Measurements from ENCODE around the gene IPO11. TPM values are rescaled to one million over a fixed set of nuclear protein-coding genes. Genes with fewer than 3 reads are reported as not detected.
"Not testable (repeated sequence)": the region's sequence is repeated elsewhere in the genome, so short reads cannot be mapped to it uniquely, and the experiment has no call there.

Gene IPO11
- total RNA-seq, 1 donor from 2014 or later: 39.9 TPM

- ATAC-seq (no peak), DNase-seq (ENCODE audit: low spot score) (no peak)
- intact Hi-C loops (cut with DNase I): no loop called here
These were observed 90.0 kb downstream of the IPO11 start for GRCh38 chr5:62502456-62503101.

- ATAC-seq: no peak
- intact Hi-C loops (cut with DNase I): no loop called here
- no peak for DNase-seq (ENCODE audit: low spot score)
These were observed 91.6 kb downstream of the IPO11 start for GRCh38 chr5:62504129-62504528.

GRCh38 chr5:62506659-62507460 lies 94.3 kb downstream of the IPO11 start:
- DNase-seq (ENCODE audit: low spot score) (no peak), ATAC-seq (no peak)
- intact Hi-C loops (cut with DNase I): no loop called here

- intact Hi-C loops (cut with DNase I); DNase-seq (ENCODE audit: low spot score); ATAC-seq: not testable (repeated sequence)
These were observed 96.2 kb downstream of the IPO11 start for GRCh38 chr5:62508760-62509159.

GRCh38 chr5:62509806-62510205 lies 97.2 kb downstream of the IPO11 start:
- intact Hi-C loops (cut with DNase I): no loop called here
- no peak for ATAC-seq
- no peak for DNase-seq (ENCODE audit: low spot score)

GRCh38 chr5:62513085-62513484 lies 100.5 kb downstream of the IPO11 start:
- DNase-seq (ENCODE audit: low spot score); intact Hi-C loops (cut with DNase I); ATAC-seq: not testable (repeated sequence)

- intact Hi-C loops (cut with DNase I): no loop called here
- ATAC-seq (no peak), DNase-seq (ENCODE audit: low spot score) (no peak)
These were observed 102.1 kb downstream of the IPO11 start for GRCh38 chr5:62514510-62515119.

- intact Hi-C loops (cut with DNase I); DNase-seq (ENCODE audit: low spot score); ATAC-seq: not testable (repeated sequence)
These were observed 108.2 kb downstream of the IPO11 start for GRCh38 chr5:62520812-62521211.

GRCh38 chr5:62521319-62521718 lies 108.8 kb downstream of the IPO11 start:
- DNase-seq (ENCODE audit: low spot score): no peak
- ATAC-seq: no peak
- intact Hi-C loops (cut with DNase I): no loop called here

- ATAC-seq: no peak
- no peak for DNase-seq (ENCODE audit: low spot score)
- intact Hi-C loops (cut with DNase I): no loop called here
These were observed 110.2 kb downstream of the IPO11 start for GRCh38 chr5:62522811-62523210.

GRCh38 chr5:62533597-62533996 lies 121.0 kb downstream of the IPO11 start:
- ATAC-seq: no peak
- no peak for DNase-seq (ENCODE audit: low spot score)
- intact Hi-C loops (cut with DNase I): no loop called here

GRCh38 chr5:62534461-62535236 lies 122.1 kb downstream of the IPO11 start:
- DNase-seq (ENCODE audit: low spot score): no peak
- intact Hi-C loops (cut with DNase I): no loop called here
- no peak for ATAC-seq

- ATAC-seq: no peak
- intact Hi-C loops (cut with DNase I): no loop called here
- no peak for DNase-seq (ENCODE audit: low spot score)
These were observed 123.7 kb downstream of the IPO11 start for GRCh38 chr5:62536232-62536631.

GRCh38 chr5:62536783-62537182 lies 124.2 kb downstream of the IPO11 start:
- ATAC-seq: no peak
- intact Hi-C loops (cut with DNase I): no loop called here

GRCh38 chr5:62538017-62538942 lies 125.7 kb downstream of the IPO11 start:
- ATAC-seq (no peak), DNase-seq (ENCODE audit: low spot score) (no peak)
- intact Hi-C loops (cut with DNase I): no loop called here

More at GRCh38 chr5:62536783-62537182, 124.2 kb downstream of the IPO11 start:
- DNase-seq (ENCODE audit: low spot score): no peak

- DNase-seq (ENCODE audit: low spot score): no peak
- intact Hi-C loops (cut with DNase I): no loop called here
- no peak for ATAC-seq
These were observed 130.2 kb downstream of the IPO11 start for GRCh38 chr5:62542720-62543119.

GRCh38 chr5:62547945-62548630 lies 135.5 kb downstream of the IPO11 start:
- DNase-seq (ENCODE audit: low spot score) (no peak), ATAC-seq (peak; percentile 38)
- intact Hi-C loops (cut with DNase I): no loop called here

- intact Hi-C loops (cut with DNase I): no loop called here
- DNase-seq (ENCODE audit: low spot score): no peak
- no peak for ATAC-seq
These were observed 137.5 kb downstream of the IPO11 start for GRCh38 chr5:62550103-62550502.

All from sciatic nerve (tissue), 2 donors.